Measurements from ENCODE around the gene SLC17A2.

DNA sequence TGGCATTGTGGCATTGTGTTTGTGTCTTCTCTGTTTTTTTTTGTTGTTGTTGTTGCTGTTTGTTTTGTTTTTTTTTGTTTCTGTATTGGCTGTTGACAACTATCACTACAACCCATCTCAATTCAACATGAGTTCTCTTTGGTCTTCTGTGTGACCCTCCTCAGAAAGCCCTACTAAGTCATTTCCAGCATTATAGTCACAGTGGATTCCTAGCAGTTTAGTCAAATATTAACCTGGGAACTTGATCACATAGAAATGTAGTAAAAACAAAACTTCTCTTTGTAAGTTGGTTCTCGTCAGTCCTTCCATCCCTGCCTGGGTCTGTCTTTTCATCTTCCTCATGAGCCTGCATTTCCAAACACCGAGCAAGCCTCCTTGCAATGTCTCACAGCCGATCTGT is 16.8 kb downstream of the SLC17A2 start:
- TF ChIP-seq POLR2A (IDR thresholded peaks at IDR 0.05) (no peak), POLR2AphosphoS5 (IDR thresholded peaks at IDR 0.05) (no peak), EP300 (IDR thresholded peaks at IDR 0.05) (no peak)
- TF ChIP-seq, protein P1, sequence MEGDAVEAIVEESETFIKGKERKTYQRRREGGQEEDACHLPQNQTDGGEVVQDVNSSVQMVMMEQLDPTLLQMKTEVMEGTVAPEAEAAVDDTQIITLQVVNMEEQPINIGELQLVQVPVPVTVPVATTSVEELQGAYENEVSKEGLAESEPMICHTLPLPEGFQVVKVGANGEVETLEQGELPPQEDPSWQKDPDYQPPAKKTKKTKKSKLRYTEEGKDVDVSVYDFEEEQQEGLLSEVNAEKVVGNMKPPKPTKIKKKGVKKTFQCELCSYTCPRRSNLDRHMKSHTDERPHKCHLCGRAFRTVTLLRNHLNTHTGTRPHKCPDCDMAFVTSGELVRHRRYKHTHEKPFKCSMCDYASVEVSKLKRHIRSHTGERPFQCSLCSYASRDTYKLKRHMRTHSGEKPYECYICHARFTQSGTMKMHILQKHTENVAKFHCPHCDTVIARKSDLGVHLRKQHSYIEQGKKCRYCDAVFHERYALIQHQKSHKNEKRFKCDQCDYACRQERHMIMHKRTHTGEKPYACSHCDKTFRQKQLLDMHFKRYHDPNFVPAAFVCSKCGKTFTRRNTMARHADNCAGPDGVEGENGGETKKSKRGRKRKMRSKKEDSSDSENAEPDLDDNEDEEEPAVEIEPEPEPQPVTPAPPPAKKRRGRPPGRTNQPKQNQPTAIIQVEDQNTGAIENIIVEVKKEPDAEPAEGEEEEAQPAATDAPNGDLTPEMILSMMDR (IDR thresholded peaks at IDR 0.05) = no peak

Data from gastroesophageal sphincter (tissue), 3 donors.